Activated naive CD8-positive, alpha-beta T cell (primary cell): ENCODE results near the gene UBALD2.
"Not testable (repeated sequence)": the region's sequence is repeated elsewhere in the genome, so short reads cannot be mapped to it uniquely, and the experiment has no call there.

Source experiments
- H3K27ac Mint-ChIP-seq: one replicate; pipeline ENCODE4 v1.8.0; 2021; ENCODE audit warnings: mixed read lengths
- H3K27me3 Mint-ChIP-seq: one replicate; pipeline ENCODE4 v1.8.0; 2021; ENCODE audit warnings: mixed read lengths
- H3K36me3 Mint-ChIP-seq: one replicate; pipeline ENCODE4 v1.8.0; 2021; ENCODE audit warnings: mixed read lengths
- H3K4me1 Mint-ChIP-seq: one replicate; pipeline ENCODE4 v1.8.0; 2021; ENCODE audit warnings: low read depth, mixed read lengths
- H3K4me3 Mint-ChIP-seq: one replicate; pipeline ENCODE4 v1.8.0; 2021; ENCODE audit warnings: mild to moderate bottlenecking, mixed read lengths
- H3K9me3 Mint-ChIP-seq: one replicate; pipeline ENCODE4 v1.8.0; 2021; ENCODE audit warnings: low read depth, mixed read lengths

The UBALD2 gene

DNA sequence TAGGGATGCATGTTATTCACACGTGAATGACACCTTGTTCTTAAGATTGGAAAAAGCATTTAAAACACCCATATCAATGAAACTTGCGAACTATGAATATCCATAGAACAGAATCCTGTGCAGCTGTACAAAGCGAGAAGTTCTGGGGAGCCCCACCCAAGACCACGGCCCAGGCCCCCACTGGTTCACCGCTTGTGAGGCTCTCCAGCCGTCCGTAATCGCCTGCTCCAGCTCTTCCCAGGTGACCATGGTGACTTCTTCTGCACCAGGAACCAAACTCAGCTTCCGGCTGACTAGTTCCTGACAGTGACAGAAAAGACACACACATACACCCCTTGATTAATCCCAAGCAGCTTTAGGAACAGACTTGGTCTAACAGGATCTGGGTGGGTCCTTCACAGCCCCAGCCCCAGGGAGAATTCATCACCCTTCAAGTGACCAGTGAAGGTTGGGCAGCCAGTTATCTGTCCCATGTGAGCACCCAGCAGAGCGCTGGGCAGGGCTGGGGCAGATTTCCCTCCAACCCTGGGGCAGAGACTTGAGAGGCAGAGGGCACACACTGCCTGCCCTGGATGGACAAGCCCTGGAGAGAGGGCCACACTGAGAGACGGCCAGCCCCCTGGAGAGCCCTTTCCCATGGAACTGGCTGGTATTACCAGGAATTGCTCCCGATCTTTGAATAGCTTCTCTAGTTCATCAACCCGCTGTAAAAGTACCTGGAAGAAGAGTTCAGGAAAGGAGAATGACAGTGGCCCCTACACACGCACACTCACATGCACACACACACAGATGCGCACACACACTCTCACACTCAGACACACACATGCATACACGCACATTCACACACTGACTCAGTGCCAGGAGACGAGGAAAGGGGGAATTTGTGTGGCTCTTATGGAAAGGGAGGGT, 39.3 kb downstream of the UBALD2 start:
- no peaks in the 10 kb centered on the region for H3K9me3 Mint-ChIP-seq
- no peak overlapping the region for H3K4me3 Mint-ChIP-seq

DNA sequence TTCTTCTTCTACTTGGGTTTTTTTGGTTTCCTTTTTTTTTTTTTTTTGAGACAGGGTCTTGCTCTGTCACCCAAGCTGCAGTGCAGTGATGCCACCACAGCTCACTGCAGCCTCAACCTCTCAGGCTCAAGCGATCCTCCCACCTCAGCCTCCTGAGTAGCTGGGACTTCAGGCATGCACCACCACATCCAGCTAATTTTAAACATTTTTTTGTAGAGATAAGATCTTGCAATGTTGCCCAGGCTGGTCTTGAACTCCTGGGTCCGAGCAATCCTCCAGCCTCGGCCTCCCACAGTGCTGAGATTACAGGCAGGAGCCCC, 39.9 kb downstream of the UBALD2 start:
- not testable (repeated sequence) for H3K27ac Mint-ChIP-seq, H3K36me3 Mint-ChIP-seq, H3K4me3 Mint-ChIP-seq, H3K27me3 Mint-ChIP-seq, H3K9me3 Mint-ChIP-seq, H3K4me1 Mint-ChIP-seq

More for the DNA sequence above, 39.3 kb downstream of the UBALD2 start:
- peaks cover 1% of the 10 kb centered on the region for H3K4me1 Mint-ChIP-seq
- no peak overlapping the region for H3K27ac Mint-ChIP-seq
- peaks cover 2% of the 10 kb centered on the region for H3K36me3 Mint-ChIP-seq
- no peaks in the 10 kb centered on the region for H3K27me3 Mint-ChIP-seq

DNA sequence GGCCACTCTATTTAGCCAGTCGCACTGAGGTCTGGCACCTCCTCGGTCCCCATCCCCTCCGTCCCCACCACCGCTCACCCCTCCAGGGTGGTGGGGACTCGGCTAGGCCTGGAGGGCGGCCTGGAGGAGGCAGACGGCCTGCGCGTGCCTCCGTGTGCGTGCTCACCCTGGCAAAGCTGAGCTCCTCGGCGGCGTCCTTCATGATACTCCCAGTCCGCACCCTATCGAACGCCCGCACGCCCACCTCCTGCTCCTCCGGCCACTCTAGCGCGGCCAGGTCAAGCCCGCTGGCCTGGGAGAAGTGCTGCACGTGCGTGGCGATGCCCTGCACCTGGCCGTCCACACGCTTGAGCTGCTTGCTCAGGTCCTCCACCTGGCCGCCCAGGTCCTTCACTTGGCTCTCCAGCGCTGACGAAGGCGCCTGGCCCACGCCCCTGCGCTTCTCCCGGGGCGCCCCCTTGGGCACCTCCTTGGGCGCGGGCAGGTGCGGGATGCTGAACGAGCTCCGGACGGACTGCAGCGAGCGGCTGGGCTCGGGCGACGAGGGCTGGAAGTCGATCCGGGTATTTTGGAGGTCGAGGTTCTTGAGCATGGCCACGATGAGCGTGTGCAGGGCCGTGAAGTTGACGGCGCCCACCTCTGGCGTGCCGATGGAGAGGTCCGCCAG, 42.3 kb downstream of the UBALD2 start:
- peaks cover 4% of the 10 kb centered on the region for H3K36me3 Mint-ChIP-seq
- peaks cover 1% of the 10 kb centered on the region for H3K4me1 Mint-ChIP-seq
- no peak overlapping the region for H3K4me3 Mint-ChIP-seq
- H3K27ac Mint-ChIP-seq, result no peak overlapping the region
- no peaks in the 10 kb centered on the region for H3K9me3 Mint-ChIP-seq
- H3K27me3 Mint-ChIP-seq, result no peaks in the 10 kb centered on the region

DNA sequence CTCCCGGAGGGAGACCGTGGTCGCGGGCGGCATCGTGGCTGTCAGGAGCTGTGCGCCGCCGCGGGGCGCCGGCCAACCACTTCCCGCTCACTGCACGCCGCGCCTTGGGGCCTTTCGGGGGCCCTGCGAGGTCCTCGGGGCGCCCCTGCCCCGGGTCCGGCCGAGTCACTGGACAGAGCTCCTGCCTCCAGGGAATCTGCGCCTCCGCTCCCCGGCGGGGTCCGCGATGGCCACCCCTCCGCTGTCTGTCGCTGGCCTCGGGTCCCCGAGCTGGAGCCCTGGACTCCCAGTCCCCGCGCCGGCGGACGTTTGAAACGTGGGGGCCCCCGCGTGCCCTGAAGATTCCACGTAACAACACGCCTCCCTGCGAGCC, 42.8 kb downstream of the UBALD2 start, which contains the start of gene QRICH2:
Gene QRICH2 (minus strand): TSS at position 311 of the 373 bp plus-strand sequence. CDS start 278 bp downstream, at position 33.
- Mint-ChIP-seq H3K36me3 (peaks cover 4% of the 10 kb centered on the region), H3K27me3 (no peaks in the 10 kb centered on the region), H3K27ac (no peak within 1 kb of the TSS), H3K4me1 (peaks cover 1% of the 10 kb centered on the region), H3K4me3 (no peak within 1 kb of the TSS), H3K9me3 (no peaks in the 10 kb centered on the region)

DNA sequence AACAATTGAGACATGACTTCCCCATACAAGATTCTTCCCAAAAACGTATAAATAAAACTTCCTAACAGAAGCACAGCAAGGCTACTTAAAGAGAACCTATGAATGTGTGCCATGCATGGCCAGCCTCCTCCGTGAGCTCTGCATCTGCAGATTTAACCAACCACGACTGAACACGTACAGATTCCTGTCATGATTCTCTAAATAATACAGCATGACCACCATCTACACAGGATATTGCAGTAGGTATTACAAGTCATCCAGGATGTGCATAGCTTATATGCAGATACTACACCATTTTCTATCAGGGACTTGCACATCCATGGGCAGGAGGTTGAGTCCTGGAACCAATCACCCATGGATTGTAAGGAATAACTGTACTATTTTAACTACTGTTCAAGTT, 44.3 kb downstream of the UBALD2 start:
- Mint-ChIP-seq H3K9me3 (no peaks in the 10 kb centered on the region), H3K4me3 (no peak overlapping the region), H3K27me3 (no peaks in the 10 kb centered on the region), H3K36me3 (peaks cover 9% of the 10 kb centered on the region), H3K4me1 (no peaks in the 10 kb centered on the region), H3K27ac (no peak overlapping the region)

DNA sequence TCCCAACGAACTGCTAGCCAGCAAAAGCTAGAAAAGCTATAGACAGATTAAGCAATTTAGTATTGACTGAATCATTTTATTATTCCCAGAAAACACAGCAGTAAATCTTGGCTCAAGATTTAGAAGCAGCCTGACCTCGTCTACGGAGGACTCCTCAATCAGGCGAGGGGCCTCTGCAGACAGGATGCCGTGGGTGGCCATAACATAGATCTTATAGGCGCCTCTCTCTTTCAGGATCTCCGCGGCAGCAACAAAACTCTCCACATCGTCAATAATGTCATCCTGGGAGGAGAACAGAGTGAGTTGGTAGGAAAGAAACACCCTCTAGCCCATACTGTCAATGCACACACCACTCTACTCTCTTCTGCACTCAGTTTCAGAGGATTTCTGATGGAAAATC, 47.6 kb downstream of the UBALD2 start:
- Mint-ChIP-seq H3K36me3 (peaks cover 9% of the 10 kb centered on the region), H3K27ac (no peak overlapping the region), H3K27me3 (no peaks in the 10 kb centered on the region), H3K4me1 (peaks cover 5% of the 10 kb centered on the region), H3K4me3 (no peak overlapping the region), H3K9me3 (no peaks in the 10 kb centered on the region)

DNA sequence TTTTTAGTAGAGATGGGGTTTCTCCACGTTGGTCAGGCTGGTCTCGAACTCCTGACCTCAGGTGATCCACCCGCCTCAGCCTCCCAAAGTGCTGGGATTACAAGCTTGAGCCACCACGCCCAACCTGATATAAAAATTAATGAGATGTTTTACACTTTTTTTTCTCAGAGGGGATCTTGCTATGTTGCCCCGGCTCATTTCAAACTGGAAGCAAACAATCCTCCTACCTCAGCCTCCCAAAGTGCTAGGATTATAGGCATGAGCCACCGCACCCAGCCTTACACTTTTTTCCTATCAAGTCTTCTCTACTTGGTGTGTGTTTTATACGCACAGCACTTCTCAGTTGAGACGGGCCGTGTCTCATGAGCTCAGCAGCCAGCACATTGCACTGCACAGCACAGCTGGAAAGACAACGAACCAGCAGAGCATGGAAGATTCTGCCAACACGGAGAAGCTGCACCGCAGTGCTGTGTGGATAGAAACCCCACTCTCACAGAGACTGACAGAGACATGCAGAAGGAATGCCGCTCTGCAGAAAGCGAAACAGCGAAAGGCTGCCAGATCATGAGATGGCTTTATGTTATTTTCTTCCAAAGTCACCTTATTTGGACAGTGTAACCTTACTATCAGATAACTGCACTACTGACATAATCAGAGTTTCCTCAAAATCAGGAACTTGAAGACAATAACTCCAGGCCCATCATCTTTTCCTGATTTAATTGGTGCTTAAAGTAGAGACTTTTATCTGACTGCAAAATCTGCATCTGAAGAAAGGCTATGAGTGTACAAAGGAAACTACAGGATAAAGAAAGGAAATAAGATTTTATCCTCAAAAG, 49.5 kb downstream of the UBALD2 start:
- H3K4me3 Mint-ChIP-seq, result no peak overlapping the region
- H3K9me3 Mint-ChIP-seq, result no peaks in the 10 kb centered on the region
- H3K36me3 Mint-ChIP-seq, result peaks cover 6% of the 10 kb centered on the region
- no peaks in the 10 kb centered on the region for H3K27me3 Mint-ChIP-seq
- H3K27ac Mint-ChIP-seq, result no peak overlapping the region
- H3K4me1 Mint-ChIP-seq, result peaks cover 5% of the 10 kb centered on the region

DNA sequence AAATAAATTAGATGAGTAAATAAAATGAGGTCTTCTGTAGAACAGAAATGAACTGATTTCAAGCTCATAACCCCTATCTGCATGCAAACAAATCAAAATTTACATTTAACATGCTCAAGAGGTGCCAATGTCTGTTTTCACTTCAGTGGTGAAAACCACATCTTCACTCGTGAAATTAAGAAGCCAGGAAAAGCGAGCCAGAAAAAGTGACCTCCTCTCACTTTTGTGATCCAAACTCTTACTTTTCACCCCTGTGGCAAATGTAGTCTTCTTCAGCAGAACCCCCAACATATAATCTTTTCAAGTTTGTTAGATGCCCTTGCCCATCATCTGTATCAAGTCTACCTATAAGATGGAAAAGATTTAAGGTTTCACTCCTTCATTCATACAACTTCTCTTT, 52.4 kb downstream of the UBALD2 start:
- Mint-ChIP-seq H3K4me3 (no peak overlapping the region), H3K27ac (no peak overlapping the region), H3K9me3 (no peaks in the 10 kb centered on the region), H3K4me1 (peaks cover 5% of the 10 kb centered on the region), H3K36me3 (peaks cover 10% of the 10 kb centered on the region), H3K27me3 (no peaks in the 10 kb centered on the region)

DNA sequence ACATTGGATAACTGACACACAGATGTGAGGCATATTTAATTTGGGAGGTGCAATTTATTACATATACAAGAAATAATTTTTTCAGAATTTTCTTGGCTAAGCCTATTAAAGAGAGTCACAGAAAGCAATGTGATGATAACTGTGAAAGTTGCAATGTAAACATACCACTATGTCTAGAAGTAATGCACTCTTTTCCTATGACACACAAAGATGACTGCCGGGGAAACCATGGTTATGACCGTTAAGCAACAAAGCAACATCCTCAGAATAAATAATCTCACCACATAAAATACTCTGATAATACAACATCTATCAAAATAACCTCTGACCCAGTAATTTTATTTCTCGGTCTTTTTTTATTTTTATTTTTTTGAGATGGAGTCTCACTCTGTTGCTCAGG, 53.4 kb downstream of the UBALD2 start:
- Mint-ChIP-seq H3K27me3 (no peaks in the 10 kb centered on the region), H3K27ac (no peak overlapping the region), H3K9me3 (no peaks in the 10 kb centered on the region), H3K4me1 (peaks cover 5% of the 10 kb centered on the region), H3K36me3 (peaks cover 12% of the 10 kb centered on the region), H3K4me3 (no peak overlapping the region)
